HG03521 (cell line): ENCODE measurements around the gene PFKFB2.
"Not testable (repeated sequence)": the region's sequence is repeated elsewhere in the genome, so short reads cannot be mapped to it uniquely, and the experiment has no call there.

Experiments used
- ATAC-seq: cut with Tn5 transposase; IDR thresholded peaks from one replicate; pipeline ENCODE4 v1.9.1; 2021; ENCODE audit warnings: mild to moderate bottlenecking, moderate library complexity; ENCODE audit not compliant: unreplicated experiment

PFKFB2 gene

DNA sequence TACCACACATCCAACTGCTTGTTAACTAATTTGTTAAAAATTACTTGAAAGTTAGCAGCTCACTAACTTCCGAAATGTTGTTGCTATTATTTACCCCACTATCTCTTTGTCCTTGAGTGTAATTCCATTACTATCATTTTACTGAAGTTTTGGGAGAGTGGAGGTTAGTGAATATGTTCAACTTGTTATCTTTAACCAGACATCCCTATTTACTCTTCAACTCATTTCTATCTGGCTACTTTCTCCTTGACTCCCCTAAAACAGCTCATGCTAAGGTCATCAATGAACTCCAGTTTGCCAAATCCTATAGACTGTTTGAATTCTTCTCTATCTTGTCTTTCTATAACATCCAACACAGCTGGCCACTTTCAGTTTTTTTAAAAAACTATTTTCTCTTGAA lies 16.2 kb upstream of the PFKFB2 start:
- ATAC-seq: no peak

DNA sequence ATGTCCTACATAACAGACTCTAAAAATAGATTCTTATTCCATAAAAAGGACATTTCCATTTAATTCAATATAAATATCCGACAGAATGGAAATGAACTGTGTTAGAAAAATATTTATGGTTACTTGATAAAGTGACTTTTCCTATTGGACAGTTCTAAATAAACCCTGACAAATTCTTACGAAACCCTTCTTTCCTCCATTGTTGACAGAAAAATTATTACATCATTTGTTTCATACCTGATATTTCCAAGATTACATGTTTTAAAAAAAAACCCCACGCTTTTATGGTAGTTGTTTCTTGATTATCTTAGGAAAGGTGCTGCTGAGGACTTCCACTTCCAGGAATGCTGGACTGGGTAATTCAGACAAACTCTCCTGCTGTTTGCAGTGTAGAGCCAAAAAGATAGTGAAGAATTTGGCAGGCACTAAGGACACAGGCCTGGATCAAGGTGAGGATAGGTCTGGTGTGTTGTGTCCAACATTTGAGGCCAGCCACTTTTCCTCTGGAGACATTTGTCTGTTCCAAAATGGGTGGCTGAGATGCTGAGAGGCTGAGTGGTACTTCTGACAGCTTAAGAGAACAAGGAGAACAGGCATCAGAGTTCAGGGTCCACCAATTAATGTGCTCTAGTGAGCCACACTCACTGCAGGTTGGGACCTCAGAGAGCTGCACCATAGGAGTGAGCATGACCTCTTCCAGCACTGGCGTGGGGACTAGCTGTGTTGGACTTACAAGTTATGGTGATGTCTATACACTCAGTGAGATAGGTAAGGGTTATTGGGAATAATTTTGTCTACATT lies 13.5 kb upstream of the PFKFB2 start:
- no peak for ATAC-seq

DNA sequence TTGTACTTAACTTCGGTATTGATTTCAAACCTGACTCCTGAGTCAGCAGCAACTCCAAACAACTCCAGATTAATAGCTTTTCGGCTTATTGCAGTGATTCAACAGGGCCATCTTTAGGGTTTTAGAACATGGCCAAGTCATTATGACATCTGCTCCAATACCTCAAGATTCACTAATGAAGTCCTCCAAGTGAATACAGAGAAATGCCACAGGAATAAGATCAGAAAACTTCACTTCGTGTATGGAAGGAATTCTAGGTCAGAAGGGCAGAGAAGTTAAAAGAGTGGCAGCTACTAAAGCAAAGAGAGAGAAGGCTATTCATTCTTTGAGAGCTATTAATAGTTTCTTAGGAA lies 12.9 kb upstream of the PFKFB2 start:
- ATAC-seq: no peak

GRCh38 chr1:207041397-207041796 lies 11.7 kb upstream of the PFKFB2 start:
- ATAC-seq: not testable (repeated sequence)

GRCh38 chr1:207045453-207045852 lies 7.6 kb upstream of the PFKFB2 start:
- ATAC-seq: no peak

GRCh38 chr1:207047505-207047904 lies 5.6 kb upstream of the PFKFB2 start:
- no peak for ATAC-seq

GRCh38 chr1:207048041-207048440 lies 5.0 kb upstream of the PFKFB2 start:
- no peak for ATAC-seq

DNA sequence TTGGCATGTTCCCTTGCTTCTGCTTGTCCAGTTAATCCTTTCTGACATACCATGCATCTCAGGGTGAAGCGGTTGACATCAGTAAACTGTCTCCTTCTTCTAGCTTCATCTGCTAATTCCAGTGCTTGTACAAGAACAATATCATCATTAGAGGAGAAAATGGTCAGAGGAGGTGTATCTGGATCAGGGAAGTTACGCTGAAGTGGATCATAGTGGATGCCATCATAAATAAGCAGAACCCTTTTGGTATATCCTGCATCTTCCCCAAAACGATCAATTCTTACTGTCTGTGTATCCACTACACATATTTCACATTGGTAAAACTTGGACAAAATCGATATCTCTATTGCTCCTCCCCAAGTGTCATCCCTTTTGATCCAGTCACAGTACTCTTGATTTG lies 4.0 kb upstream of the PFKFB2 start:
- no peak for ATAC-seq

DNA sequence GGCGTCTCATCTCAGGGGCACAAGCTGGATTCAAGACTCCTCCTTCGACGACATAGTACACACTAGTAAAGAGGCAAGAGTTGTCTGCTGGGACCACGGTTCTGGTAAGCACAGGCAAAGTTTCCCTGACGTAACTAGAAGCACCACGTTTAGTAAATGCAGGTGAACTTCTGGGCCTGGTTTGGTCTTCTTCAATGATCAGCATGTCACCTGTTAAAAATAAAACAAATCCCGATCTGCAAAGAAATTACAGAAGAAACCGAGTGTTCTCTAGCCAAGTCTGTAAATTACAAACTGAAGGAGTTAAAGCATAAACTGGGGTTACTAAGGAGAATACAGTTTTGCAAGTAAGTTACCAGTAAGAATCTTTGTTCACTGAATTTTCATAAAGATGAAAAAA lies 3.6 kb upstream of the PFKFB2 start:
- no peak for ATAC-seq

- no peak for ATAC-seq
These were observed 3.1 kb upstream of the PFKFB2 start for GRCh38 chr1:207049974-207050391.

GRCh38 chr1:207050480-207051190 lies 2.4 kb upstream of the PFKFB2 start:
- ATAC-seq: peak; percentile 39

DNA sequence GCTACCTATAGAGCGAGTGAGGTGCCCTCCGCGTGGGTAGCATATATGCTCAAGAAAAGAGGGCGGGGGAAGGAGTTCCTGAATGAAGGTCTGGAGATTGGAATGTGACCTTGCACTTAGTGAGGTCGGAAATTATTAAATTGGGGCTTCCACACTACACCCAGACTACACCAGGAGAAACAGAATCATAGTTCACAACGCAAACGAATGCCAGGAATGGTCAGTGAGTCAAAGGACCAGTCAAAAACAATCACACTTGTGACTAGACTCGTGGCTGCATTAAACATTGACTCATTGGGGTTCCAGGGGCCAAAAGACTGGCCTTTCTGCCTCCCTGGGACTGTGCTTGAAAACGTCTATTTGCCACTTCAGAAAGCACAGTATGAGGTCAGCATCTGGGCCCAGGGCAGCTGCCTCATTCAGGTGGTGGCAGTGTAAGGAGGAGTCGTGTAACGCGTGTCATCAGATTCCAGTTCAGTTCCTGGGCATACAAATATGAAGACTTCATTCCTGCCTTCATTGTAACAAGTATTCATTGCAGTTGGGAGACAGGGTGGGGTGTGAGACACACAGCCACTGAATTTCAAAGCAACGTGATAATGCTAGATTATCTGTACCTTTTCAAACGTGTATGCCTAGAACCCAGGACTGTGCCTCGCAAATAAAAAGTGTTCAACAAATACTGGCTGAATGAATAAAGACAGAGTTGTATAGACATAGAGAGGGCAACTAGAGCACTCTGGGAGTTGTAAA lies 1.7 kb upstream of the PFKFB2 start, which contains the start of gene YOD1:
TSS of gene YOD1 (minus strand) at position 18 of the 753 bp plus-strand sequence. CDS start 178 bp downstream, outside the sequence.
- no peak for ATAC-seq

DNA sequence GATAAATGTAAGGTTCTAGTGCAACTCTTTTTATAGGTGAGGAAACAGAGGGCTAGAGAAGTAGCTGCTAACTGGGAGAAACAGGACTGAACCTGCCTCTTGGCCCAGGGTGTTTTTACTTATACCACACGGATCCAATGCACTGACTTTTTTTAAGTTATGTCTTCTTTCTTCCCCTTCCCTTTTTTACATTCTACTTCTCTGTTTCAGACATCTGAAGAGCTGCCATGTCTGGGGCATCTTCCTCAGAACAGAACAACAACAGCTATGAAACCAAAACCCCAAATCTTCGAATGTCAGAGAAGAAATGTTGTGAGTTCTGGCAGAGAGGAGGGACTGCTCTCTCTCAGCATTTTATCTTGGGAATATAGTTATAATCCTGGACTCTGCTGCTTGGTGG lies 1.4 kb downstream of the PFKFB2 start:
- ATAC-seq: no peak

- no peak for ATAC-seq
These were observed 2.4 kb downstream of the PFKFB2 start for GRCh38 chr1:207055386-207056001.

- ATAC-seq: no peak
These were observed 3.6 kb downstream of the PFKFB2 start for GRCh38 chr1:207056673-207057072.

DNA sequence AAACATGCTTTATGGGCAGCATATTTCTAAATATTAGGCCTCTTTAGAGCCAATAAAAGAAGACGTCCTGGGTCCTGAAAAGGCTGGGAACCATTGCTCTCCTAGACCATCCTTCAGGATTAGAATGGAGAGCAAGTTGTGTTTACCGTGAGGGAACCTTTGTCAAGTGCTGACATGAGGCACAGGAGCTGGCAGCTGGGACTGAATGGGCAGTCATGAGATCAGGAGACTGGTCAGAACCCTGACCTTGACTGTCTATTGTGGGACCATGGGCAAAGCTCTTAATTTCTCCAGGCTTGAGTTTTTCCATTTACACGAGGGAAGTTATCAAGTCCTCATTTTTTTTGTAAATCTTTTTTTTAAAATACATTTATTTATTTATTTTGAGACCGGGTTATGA lies 5.2 kb downstream of the PFKFB2 start:
- no peak for ATAC-seq

DNA sequence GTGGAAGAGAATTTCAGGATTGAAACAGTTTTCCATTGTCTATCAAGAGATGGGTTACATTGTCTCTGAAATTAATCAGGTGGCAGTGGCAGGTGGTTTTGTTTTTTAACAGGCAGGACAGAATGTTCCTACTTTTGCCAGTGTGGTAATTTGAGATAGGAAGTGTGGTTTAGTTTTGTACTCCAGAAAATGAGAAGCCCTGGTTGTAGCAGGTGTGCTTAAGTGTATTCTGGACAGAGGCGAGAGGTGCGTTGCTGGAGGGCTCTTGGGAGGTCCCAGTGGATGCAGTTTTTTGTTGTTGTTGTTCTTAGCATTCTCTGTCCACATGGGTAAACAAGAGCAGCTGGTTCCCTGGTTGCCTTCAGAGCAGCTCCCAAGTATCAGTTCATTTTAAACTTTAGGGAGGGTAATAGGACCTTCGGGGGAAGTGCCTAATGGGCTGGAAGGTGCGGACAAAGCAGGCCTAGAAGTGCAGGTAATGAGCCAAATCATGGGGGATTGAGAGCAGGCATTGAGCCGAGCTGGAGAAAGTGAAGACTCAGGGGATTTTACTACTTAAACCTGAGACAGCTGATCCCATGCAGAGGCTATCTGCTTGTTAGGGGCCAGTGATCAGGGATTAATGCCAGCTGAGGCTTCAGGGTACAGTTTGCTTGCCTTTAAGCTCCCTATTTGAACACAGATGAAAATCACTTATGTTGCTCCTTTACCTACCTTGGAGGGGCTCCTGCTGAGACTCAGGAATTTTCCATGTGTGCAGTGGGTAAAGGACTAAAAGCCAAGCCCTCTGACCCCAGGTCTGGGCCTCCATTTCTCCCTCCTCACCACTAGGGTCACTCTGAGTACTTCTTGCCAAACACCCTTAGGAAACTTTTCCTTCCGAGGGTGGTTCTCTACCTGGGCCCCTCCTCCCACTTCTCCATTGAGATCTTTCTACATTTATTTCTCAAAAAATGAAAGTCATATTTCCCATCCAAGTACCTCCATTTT lies 6.1 kb downstream of the PFKFB2 start:
- no peak for ATAC-seq

DNA sequence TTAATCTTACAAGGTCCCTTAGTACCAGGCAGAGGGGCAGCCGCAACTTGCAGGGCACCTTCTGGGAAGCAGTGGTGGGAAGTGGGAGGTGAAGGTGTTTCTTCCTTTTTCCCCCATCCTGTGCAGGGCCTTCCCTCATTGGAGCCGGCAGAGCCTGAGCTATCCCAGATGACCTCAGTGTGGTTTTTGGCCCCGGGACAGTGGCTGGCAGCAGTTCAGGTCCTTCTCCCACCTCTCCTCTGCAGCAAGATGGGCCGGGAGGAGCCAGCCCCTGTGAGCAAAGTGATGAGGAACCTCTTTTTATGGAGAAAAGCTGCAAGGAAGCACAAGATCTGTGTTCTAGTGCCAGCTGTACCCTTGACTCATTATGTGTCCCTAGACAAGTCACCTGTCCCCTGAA lies 6.8 kb downstream of the PFKFB2 start:
- ATAC-seq: no peak

DNA sequence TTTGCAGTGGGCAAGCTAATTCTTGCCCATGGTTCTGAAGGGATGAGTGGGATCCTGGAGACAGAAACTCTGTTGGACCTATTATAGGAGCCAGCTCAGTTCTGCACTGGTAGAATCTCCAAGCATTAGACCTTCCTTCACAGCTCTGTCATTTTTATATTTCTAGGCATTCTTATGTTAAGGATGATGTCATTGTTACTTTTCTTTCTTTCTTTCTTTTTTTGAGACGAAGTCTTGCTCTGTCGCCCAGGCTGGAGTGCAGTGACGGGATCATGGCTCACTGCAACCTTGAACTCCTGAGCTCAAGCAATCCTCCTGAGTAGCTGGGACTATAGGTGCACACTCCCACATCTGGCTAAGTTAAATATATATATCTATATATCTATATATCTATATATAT lies 7.5 kb downstream of the PFKFB2 start:
- ATAC-seq: no peak

GRCh38 chr1:207062058-207062457 lies 9.0 kb downstream of the PFKFB2 start:
- ATAC-seq: no peak
